Epithelial cell of esophagus (primary cell): Measurements from ENCODE around the gene LEFTY2.

Experiments used
- DNase-seq: peaks from one replicate; pipeline ENCODE4 v3.0.0; 2010; ENCODE audit warnings: low read depth
- H3K4me3 ChIP-seq: 2 replicates; pipeline ENCODE4 v1.5.1; 2011; ENCODE audit warnings: mild to moderate bottlenecking, low read length, control low read depth
- CTCF ChIP-seq: IDR thresholded peaks from 2 replicates; pipeline ENCODE4 v1.5.1; 2011; ENCODE audit warnings: low read depth, mild to moderate bottlenecking, low read length, control low read depth, inconsistent platforms; ENCODE audit not compliant: insufficient read depth; ENCODE audit errors: missing control alignments

LEFTY2 gene

DNA sequence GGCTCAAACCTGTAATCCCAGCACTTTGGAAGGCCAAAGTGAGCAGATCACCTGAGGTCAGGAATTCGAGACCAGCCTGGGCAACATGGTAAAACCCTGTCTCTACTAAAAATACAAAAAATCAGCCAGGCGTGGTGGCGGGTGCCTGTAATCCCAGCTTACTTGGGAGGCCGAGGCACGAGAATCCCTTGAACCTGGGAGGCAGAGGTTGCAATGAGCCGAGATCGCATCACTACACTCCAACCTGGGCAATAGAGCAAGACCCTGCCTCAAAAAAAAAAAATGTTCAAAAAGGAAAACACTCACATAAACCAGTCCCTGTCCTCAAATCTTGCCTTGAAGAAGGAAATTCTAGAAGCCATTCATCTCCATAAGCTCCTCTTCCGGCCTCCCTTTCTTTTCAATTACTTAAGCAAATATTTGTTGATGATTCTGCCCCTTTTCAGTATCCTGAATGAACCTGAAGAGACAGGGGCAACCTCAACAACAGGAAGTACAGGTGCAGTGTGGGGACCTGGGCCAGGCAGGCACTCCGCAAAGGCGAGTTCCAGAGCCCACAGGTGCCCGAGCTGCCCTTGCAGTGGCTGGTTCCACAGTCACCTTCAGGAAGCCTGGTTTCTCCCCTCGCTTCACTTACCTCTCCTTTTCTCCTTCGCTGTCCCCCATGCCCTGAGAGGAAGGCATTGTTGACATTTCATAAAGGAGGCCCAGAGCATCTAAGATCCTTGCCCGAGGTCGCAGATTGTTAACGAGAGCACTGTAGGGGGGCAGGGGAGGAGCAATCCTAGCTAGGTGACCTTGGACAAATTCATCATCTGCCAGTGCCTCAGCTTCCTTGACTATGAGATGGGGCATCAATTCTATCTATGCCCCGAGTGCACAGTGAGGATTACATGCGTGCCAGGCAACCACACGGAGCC lies 43.2 kb downstream of the LEFTY2 start:
- DNase-seq, result no peak
- H3K4me3 ChIP-seq, result no peak overlapping the region
- no peak for TF ChIP-seq CTCF

GRCh38 chr1:225896937-225897549 lies 44.0 kb downstream of the LEFTY2 start:
- TF ChIP-seq CTCF, result no peak
- H3K4me3 ChIP-seq, result no peak overlapping the region
- DNase-seq, result peak; percentile 86

GRCh38 chr1:225896494-225896893 lies 44.5 kb downstream of the LEFTY2 start:
- H3K4me3 ChIP-seq, result no peak overlapping the region
- no peak for DNase-seq
- no peak for TF ChIP-seq CTCF

DNA sequence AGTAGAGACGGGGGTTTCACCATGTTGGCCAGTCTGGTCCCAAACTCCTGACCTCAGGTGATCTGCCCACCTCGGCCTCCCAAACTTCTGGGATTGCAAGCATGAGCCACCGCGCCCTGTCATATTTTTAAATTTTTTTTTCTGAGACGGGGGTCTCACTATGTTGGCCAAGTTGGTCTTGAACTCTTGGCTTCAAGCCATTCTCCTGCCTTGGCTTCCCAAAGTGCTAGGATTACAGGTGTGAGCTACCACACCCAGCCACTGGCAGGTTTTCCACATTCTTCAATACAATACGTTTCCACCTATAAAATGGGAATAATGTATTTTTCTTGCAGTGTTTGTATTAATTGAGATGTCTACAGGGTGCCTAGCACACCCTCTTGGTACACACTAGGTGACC lies 48.7 kb downstream of the LEFTY2 start:
- TF ChIP-seq CTCF, result no peak
- no peak for DNase-seq
- H3K4me3 ChIP-seq, result no peak overlapping the region

DNA sequence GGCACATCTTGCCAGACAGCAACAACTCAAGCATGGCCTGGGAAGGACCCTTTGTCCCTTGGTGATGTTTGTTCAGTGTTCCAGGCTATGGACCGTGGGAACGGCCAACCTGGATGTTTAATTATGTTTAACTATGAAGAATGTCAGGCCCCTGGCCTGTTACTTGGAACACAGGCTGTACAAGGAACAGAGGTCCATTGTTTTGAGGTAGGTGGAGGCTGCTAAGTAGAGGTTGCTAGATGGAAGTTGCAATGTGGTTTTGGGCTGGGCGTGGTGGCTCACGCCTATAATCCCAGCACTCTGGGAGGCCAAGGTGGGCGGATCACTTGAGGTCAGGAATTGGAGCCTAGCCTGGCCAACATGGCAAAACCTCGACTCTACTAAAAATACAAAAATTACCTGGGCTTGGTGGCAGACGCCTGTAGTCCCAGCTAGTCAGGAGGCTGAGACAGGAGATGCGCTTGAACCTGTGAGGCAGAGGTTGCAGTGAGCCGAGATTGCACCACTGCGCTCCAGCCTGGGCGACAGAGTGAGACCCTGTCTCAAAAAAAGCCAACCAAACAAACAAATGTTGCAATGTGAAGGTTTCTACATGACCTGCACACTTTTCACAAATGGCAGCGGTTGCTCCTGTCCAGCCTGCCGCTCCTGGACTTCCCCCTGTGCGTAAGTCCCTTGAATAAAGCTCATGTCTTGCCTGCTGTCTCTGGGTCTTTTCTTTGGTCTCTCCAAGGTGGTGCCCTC lies 49.6 kb downstream of the LEFTY2 start:
- no peak for TF ChIP-seq CTCF
- DNase-seq, result no peak

GRCh38 chr1:225890346-225891228 lies 50.4 kb downstream of the LEFTY2 start:
- H3K4me3 ChIP-seq, result no peak overlapping the region
- no peak for DNase-seq
- TF ChIP-seq CTCF, result no peak

More for the DNA sequence above, 49.6 kb downstream of the LEFTY2 start:
- no peak overlapping the region for H3K4me3 ChIP-seq
